GM19023 (cell line): ENCODE results near the gene SERPINA1.
"Not testable (repeated sequence)": the region's sequence is repeated elsewhere in the genome, so short reads cannot be mapped to it uniquely, and the experiment has no call there.

Source experiments
- ATAC-seq: cut with Tn5 transposase; IDR thresholded peaks from one replicate; pipeline ENCODE4 v1.9.1; 2021; ENCODE audit warnings: mild to moderate bottlenecking, moderate library complexity; ENCODE audit not compliant: unreplicated experiment

The SERPINA1 gene

DNA sequence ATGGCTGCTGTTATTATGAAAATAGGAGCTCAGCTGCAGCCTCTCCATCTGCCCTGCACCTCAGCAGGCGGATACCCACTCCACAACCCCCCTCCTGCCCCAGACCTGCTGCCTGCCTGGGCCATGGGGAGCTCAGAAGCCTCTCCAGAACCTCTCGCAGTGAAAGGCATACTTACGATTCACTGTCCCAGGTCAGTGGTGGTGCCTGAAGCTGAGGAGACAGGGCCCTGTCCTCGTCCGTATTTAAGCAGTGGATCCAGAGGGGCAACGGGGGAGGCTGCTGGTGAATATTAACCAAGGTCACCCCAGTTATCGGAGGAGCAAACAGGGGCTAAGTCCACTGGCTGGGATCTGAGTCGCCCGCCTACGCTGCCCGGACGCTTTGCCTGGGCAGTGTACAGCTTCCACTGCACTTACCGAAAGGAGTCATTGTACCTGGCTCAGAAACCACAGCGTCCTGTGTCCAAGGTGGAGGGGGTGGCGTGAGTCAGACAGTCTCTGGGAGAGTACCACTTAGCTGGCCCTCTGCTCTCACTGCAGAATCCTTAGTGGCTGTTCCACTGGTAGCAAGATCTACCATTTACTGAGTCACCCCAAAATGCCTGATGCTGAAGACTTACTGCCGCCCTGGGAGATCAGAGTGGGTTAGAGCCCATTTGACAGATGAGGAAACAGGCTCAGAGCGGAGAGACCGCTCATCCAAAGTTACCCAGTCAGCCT is at the start of gene SERPINA1:
Gene SERPINA1 (minus strand): TSS at position 219 of the 720 bp plus-strand sequence. CDS start 5,365 bp downstream, outside the sequence.
- no peak for ATAC-seq

DNA sequence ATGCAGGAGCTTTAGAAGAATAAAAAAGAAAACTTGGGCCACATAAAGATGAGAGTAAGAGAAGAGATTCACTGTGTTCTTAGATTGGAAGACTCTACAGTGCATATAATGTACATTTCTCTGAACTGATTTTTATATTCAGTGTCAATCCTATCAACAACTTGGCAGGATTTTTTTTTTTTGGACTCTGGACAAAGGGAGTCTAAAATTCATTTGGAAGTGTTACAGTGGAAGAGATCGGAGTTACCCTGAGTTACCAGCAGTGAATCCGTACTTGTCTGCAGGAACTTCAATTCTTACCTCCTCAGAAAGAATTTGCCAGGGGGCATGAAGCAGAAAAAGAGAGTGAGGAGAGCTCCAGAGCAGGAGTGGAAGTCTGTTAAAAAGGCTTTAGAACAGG is 40.2 kb upstream of the SERPINA1 start:
- no peak for ATAC-seq

DNA sequence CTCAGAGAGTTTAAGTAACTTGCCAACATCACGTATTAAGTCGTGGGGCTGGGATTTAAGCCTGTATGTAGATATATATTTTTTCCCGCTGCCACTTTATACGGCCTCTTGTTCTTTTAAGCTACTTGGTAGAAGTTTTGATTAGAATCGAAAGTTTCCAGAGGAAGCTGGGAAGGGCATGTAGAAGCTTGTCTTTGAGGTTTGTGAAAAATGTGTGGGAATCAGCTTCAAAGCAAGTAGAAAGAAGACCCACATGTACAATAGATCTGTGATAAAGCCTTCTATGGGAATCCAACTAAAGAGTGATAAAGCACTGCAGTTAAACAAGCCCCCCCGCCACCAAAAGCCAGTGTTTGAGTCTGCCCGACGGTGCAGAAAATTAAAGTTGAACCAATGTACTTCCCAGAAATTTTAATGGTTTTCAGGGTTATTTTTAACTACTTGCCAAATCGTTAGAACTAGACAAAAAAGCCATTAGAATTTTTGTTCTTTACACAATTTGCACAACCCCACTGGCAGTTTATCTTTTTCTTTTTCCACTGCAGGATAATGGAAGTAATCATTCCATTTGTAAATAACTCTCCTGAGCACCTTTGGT is 38.7 kb upstream of the SERPINA1 start:
- no peak for ATAC-seq

DNA sequence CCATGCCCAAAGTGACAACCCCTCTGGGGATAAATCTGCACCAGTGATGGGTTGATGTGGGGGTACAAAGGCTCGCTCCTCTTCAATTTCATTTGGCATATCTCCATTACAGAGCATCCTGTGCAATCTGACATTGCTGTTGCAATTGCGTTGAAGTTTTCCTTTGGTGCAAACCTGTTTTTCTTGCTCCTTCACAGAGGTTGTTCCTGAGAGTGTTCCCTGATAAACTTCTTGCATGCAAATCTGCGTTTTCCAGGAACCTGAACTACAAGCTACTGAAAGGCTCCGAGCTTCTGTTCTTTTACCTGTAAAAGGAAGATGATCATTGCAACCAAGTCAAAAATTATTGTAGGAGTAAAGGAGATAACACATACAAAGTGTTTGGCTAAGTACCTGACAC is 38.1 kb upstream of the SERPINA1 start:
- ATAC-seq = no peak

DNA sequence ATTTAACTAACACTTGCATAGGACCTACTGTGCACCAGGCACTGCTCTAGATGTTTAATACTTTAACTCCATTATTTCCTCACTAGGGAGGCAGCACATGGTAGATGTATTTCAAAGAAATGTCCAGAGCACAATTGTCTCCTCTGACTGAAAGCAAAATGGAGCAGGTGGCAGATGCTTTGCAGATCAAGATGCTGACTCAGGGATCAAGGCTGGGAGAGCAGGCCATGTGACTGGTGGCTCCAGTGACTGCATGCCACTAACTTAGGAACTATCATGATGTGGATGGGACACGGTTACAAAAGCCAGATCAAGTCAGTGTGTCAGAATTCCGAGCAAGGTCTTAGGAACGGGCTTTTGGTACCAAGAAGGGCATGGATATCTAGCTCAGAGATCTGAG is 36.0 kb upstream of the SERPINA1 start:
- no peak for ATAC-seq

DNA sequence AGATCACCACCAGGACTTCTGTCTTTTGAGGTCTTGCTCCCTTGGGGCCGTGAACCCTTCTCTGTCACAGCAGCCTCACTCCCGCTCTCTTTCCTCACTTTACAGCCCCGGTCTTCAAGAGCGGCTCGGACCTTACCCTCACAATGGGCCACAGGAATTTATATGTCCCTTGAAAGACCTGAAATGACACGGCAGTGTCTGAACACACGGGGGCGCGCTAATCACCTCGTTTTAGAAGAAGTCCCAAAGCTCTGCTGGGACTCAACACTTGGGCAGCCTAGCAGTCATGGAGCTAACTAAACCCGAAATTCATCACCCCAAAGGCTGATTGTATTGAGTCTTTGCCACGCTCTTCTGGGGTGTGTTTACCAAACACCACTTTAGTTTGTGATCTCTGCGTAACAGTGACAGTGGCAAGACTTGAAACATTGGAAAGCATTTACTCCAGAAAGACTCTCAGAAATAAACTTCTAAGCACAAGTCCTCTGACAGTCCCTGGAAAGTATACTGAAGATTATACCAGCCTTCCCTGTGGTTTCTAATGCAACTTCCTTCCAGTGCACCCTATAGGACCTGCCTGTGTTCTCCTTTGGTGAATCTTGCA is 35.2 kb upstream of the SERPINA1 start:
- no peak for ATAC-seq

DNA sequence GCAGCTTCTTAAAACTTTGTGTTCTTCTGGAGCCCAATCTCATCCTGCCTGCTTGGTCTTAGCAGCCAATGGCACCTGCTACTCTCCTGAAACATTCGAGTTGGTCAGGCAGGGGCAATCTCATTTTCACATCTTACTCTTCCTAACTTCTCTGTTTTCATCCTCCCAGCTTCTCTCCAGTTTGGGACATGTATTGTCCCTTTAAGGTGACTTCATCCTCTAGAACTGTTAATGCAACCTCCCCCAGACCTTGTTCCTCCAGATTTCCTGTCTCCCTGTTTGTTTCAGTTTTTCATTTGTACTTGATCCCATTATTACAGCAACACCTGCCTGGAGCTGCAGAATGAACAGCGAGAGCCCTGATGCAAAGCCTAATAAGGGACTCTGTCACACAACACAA is 32.9 kb upstream of the SERPINA1 start:
- no peak for ATAC-seq

DNA sequence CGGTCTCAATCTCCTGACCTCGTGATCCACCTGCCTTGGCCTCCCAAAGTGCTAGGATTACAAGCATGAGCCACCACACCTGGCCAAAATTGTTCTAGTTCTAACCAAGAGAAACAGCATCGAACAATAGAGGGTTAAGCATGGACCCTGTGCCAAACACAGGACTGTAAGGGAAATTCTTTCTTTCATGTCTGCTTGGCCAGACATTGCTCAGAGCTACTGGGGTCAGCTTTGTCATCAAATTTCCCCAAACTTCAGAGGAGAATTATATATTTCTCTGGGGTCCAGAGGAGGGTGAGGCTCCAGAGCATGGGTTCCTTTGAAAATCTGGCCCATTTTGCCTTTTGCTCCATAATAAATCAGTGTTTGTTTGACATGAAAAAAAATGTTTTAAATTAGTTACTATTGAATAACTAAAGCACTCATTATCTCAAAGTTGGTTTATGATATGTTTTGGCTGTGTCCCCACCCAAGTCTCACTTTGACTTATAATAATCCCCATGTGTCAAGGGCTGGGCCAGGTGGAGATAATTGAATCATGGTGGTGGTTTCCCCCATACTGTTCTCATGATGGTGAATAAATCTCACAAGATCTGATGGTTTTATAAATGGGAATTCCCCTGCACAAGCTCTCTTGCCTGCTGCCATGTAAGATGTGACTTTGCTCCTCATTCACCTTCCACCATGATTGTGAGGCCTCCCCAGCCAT is 29.2 kb upstream of the SERPINA1 start:
- ATAC-seq = not testable (repeated sequence)

DNA sequence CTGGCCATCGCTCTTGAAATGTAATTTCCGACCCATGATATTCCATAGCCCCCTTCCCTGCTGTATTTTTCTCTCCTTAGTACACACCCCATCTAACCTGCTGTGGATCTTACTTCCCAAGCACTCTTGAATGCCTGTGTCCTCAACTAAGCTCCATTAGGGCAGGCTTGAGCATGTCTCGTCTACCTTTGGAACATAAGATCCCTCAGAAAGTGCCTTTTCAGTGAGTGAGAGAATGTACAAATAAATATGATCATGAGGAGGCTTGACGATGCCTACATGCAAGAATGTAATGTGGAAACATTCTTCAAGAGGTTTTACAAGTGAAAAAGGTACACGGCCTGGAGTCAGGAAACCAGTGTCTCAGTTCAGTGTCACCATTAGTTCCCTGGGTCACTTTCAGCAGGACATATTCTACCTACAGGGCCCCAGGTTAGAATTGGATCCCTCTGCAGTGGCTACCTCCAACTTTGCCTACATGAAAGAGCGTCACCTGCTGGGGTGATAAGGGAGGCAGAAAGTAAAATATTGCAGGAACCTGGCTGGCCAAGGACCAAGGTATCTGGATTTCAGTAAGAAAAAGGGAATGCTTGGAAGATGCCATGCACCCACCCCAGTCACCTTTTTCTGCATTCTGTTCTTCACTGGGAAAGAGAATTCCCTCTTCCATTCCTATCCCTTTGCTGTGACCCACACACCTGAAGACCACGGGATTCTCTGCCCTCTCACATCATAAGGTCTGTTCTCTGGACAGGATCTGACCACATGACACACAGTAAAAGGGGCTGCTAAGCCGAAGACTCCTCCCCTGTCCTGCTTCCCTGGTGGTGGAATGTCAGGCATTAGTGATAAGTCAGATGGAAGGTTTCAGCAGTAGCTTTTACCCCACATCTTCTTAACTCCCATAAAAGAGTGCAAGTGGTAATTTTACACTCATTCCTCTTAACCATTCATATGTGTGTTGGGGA is 24.6 kb upstream of the SERPINA1 start:
- ATAC-seq = no peak

DNA sequence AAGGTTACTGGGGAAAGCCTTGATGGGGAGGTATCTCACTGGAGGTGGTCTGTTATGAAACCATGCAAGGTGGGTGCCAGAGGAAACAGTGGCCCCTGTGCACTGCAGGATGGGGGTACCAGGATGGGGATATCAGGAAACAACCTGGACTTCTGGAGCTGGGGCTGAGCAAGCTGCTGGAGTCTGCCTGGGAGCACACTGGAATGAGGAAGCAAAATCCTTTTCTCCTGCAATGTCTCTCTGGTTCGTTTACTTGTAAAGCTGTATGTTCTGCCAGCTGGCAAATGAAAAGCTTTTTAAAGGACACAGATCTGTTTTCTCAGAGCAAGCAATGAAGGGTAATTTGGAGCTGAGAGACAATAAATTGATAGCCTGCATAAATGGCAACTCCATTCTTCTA is 23.2 kb upstream of the SERPINA1 start:
- ATAC-seq = no peak

DNA sequence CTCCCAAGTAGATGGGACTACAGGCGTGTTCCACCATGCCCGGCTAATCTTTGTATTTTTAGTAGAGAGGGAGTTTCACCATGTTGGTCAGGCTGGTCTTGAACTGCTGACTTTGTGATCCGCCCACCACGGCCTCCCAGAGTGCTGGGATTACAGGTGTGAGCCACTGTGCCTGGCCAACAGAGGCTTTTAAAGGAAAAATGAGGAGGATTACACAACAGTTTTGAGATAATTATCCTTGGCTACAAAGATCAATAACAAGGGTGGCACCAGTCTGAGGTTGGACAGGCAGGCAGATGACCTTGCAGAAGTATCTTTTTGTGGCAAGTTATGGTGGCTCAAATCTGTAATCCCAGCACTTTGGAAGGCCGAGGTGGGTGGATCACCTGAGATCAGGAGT is 21.0 kb upstream of the SERPINA1 start:
- not testable (repeated sequence) for ATAC-seq

DNA sequence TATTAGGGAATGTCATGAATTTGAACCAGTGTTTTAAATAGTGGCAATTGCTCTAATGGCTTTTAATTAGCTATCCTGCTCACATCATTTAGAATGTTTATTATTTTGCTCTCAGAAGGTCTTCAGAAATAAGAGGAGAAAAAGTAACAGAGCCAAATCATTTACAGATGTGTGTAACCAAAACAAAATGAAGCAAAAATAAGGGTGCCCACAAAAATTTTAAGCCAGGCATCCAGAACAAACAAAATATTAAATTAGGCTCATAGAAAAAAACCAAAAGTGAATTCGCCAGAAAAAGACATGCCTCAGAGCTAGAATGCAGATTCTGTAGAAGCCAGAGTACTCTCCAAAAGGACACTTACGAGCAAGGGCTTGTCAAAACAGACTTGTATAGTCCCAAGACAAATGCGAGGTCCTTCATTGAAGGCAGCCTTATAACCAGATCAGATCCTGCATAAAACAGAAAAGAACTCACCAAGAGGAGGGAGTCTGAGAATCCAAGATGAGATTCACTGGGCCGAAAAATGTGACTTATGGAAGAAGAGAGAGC is 20.2 kb upstream of the SERPINA1 start:
- ATAC-seq = no peak

DNA sequence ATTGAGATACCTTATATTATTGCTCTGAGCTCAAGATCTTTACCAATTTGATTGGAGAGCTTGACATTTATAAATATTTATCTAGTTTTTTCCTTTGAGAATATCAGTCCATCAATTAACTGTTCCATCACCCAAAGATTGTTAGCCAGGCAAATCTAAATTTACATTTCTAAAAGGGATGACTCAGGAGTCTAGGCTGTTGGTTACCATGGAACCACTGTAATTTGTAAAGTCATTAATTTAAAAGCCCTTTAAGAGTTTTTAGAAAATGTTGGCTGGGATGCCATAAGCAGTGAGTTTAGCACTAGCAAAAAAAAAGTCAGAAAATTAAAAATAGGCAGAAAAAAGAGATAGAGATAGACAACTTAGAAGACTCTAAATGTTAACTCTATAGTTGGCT is 19.5 kb upstream of the SERPINA1 start:
- ATAC-seq = no peak

DNA sequence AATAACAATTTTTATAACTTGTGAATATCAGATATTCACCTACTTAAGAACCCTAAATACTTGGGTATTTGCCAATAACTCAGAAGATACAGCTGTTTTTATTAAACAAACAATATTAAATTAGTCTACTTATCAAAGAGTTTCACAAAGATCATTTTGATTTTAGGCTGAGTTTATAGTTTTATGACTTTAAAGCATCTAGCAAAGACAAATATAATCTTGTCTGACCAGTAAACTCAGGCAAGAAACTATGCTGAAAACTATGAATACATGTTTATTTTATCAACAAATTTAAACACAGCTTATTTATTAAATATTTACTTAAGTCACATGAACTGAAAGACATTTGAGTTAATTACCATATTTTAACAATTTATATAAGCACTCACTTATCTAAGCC is 18.5 kb upstream of the SERPINA1 start:
- ATAC-seq = no peak

DNA sequence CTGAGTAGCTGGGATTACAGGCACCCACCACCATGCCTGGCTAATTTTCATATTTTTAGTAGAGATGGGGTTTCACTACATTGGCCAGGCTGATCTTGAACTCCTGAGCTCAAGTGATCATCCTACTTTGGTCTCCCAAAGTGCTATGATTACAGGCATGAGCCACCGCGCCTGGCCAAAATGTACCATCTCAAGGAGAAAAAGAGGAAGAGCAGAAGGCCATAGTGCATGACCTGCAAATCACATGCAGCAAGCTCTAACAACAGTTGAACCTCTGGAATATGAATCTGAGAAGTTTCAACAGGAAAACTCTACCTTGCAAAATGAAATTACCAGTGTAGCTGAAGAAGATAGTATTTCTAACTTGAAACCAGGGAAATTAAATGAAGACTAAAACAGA is 17.1 kb upstream of the SERPINA1 start:
- no peak for ATAC-seq

DNA sequence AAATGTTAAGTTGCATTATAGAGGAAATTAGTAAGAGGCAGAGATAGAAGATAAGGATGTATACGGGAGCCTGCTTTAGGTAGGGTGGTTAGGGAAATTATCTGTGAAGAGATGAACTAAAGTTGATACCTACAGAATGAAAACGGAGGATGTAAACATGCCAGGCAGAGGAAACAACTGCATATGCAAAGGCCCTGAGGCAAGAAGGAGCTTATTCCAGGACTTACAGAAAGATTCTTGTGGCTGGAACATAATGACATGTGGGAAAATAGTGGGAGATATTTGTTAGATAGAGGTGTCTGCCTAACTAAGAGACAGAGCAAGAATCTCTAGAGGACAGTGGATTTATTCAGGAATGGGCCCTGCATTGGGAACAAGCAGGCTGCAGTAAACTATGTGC is 16.2 kb upstream of the SERPINA1 start:
- ATAC-seq = no peak

DNA sequence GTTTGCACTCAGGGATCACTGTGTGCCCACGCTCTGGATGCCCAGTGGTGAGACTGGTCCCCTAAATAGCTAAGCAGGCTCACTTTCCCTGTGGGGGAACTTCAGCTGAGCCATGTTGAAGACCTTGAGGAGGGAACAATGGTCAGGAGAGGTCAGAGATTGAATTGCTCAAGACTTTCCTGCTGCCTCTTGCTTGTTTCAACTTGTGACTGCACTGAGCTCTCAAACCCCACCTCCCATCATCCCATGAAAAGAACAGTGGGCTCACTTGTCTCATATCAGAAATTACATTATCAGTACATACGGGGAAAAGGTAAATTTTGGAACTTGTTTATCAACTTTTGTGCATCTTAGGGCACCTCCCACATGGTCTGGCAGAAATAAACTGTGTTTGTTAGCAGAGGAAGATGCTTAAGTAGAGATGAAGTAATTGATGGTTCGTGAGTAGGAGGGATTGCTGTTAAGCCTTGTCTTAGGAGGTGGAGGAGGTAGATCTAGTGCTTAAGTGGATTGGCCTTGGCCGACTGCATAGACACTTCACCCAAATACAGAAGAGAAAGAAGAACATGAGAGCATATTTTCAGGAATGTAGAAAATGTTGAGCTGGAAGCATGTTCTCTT is 15.0 kb upstream of the SERPINA1 start:
- no peak for ATAC-seq

DNA sequence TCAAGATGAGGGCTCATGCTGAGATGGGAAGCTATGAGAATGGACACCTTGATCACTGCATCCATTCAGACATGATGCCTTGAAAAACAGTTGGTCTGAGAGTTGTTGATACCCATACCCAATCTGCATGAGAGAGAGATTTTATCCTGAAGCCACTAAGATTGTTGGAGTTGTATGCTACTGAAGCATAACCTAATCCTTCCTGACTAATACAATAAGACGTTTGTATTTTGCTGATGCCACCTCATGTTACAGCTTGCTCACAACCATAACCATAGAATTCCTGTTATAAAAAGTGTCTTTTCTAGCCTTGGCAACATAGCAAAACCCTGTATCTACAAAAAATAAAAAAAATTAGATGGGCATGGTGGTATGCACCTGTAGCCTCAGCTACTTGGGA is 12.7 kb upstream of the SERPINA1 start:
- ATAC-seq = no peak

DNA sequence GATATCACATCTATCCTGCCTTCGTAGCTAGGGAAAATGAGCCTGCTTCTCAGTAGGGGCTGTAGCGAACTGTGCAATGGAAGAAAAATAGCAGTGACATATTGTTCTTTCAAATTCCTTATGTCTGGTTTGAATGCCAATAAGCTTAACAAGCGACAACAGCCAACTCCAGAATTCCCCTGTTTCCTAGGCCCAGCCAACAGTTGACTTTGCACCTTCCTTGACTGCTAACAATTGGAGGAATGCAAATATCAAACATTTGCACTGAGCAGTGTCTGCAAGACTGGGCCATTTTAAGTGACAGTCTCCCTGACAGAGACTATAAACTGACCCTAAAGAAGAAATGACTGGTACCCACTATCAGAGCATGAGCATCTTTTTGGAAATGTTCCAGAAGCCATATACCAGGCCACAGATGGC is 12.0 kb upstream of the SERPINA1 start:
- no peak for ATAC-seq

DNA sequence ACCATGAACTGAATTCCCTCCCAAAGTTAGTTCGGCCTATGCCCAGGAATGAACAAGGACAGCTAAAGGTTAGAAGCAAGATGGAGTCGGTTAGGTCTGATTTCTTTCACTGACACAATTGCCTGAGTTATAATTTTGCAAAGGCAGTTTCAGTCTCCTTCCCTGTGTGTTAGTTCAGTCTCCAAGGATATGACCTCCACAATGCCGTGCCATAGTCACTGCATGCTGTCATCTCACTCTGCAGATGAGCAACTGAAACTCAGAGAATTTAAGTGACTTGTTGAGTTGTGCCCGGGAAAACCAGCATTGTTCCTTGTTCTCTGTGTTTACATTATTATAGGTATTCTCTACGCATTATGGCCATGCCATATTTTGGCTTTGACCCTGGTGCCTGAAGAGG is 10.1 kb upstream of the SERPINA1 start:
- ATAC-seq = no peak
